Fibroblast of mammary gland (primary cell): Measurements from ENCODE around the gene RPRD1A.
"Not testable (repeated sequence)": the region's sequence is repeated elsewhere in the genome, so short reads cannot be mapped to it uniquely, and the experiment has no call there.

Experiments used
- DNase-seq: peaks from one replicate; pipeline ENCODE4 v3.0.0-alpha.2; 2010; ENCODE audit warnings: low read depth
- H3K4me3 ChIP-seq: 2 replicates; pipeline ENCODE4 v1.5.1; 2011; ENCODE audit warnings: low read depth, mild to moderate bottlenecking, low read length, moderate library complexity; ENCODE audit not compliant: control insufficient read depth
- CTCF ChIP-seq: conservative IDR thresholded peaks from 2 replicates; pipeline ENCODE4 v1.5.1; 2011; ENCODE audit warnings: low read depth, low read length, inconsistent platforms; ENCODE audit not compliant: control insufficient read depth, insufficient read depth

The RPRD1A gene

GRCh38 chr18:36031903-36032302 is 35.5 kb downstream of the RPRD1A start:
- DNase-seq = no peak
- no peak for TF ChIP-seq CTCF
- no peak overlapping the region for H3K4me3 ChIP-seq

- no peak for TF ChIP-seq CTCF
- no peak overlapping the region for H3K4me3 ChIP-seq
Observed at GRCh38 chr18:36031407-36031806, 36.0 kb downstream of the RPRD1A start.

GRCh38 chr18:36028859-36029258 is 38.5 kb downstream of the RPRD1A start:
- no peak for DNase-seq
- no peak overlapping the region for H3K4me3 ChIP-seq
- TF ChIP-seq CTCF = no peak

More at GRCh38 chr18:36031407-36031806, 36.0 kb downstream of the RPRD1A start:
- no peak for DNase-seq

GRCh38 chr18:36025025-36025424 is 42.3 kb downstream of the RPRD1A start:
- no peak for TF ChIP-seq CTCF
- DNase-seq = peak; percentile 28
- no peak overlapping the region for H3K4me3 ChIP-seq

- not testable (repeated sequence) for H3K4me3 ChIP-seq, DNase-seq
Observed at GRCh38 chr18:36024241-36024640, 43.1 kb downstream of the RPRD1A start.

GRCh38 chr18:36023336-36023735 is 44.0 kb downstream of the RPRD1A start:
- no peak for TF ChIP-seq CTCF
- no peak for DNase-seq

GRCh38 chr18:36020174-36020711 is 47.1 kb downstream of the RPRD1A start:
- no peak for TF ChIP-seq CTCF
- DNase-seq = no peak
- H3K4me3 ChIP-seq = no peak overlapping the region

More at GRCh38 chr18:36023336-36023735, 44.0 kb downstream of the RPRD1A start:
- no peak overlapping the region for H3K4me3 ChIP-seq
